ENCODE data around the gene EIF2B4.

Gene EIF2B4

GRCh38 chr2:27380626-27381545 lies 10.7 kb upstream of the EIF2B4 start, which contains the start of gene ZNF513:
TSS of gene ZNF513 (minus strand) at chr2:27380734. CDS start at chr2:27380526, 208 bp downstream.
- H3K4me3 ChIP-seq (ENCODE audit: low read depth, low read length), result peak within 1 kb of the TSS; percentile 56
- TF ChIP-seq CTCF (IDR thresholded peaks at IDR 0.05; ENCODE audit: insufficient read depth, low read depth, low read length, missing control alignments), result no peak
- peak; percentile 94 for DNase-seq (ENCODE audit: low read depth)

- no peak for TF ChIP-seq CTCF (IDR thresholded peaks at IDR 0.05; ENCODE audit: insufficient read depth, low read depth, low read length, missing control alignments)
- peak overlapping the region; percentile 56 for H3K4me3 ChIP-seq (ENCODE audit: low read depth, low read length)
- DNase-seq (ENCODE audit: low read depth), result peak; percentile 35
Observed at GRCh38 chr2:27379836-27380625, 9.9 kb upstream of the EIF2B4 start.

GRCh38 chr2:27379383-27379835 lies 9.3 kb upstream of the EIF2B4 start:
- TF ChIP-seq CTCF (IDR thresholded peaks at IDR 0.05; ENCODE audit: insufficient read depth, low read depth, low read length, missing control alignments), result no peak
- DNase-seq (ENCODE audit: low read depth), result no peak

GRCh38 chr2:27378809-27379290 lies 8.7 kb upstream of the EIF2B4 start:
- TF ChIP-seq CTCF (IDR thresholded peaks at IDR 0.05; ENCODE audit: insufficient read depth, low read depth, low read length, missing control alignments), result no peak
- peak overlapping the region; percentile 56; the same call in 1 of the 2 replicates for H3K4me3 ChIP-seq (ENCODE audit: low read depth, low read length)
- DNase-seq (ENCODE audit: low read depth), result no peak

More at GRCh38 chr2:27379383-27379835, 9.3 kb upstream of the EIF2B4 start:
- H3K4me3 ChIP-seq (ENCODE audit: low read depth, low read length), result peak overlapping the region; percentile 56

- DNase-seq (ENCODE audit: low read depth), result no peak
- H3K4me3 ChIP-seq (ENCODE audit: low read depth, low read length), result no peak overlapping the region
- TF ChIP-seq CTCF (IDR thresholded peaks at IDR 0.05; ENCODE audit: insufficient read depth, low read depth, low read length, missing control alignments), result no peak
Observed at GRCh38 chr2:27378096-27378808, 8.1 kb upstream of the EIF2B4 start.

- DNase-seq (ENCODE audit: low read depth), result no peak
- H3K4me3 ChIP-seq (ENCODE audit: low read depth, low read length), result no peak overlapping the region
- no peak for TF ChIP-seq CTCF (IDR thresholded peaks at IDR 0.05; ENCODE audit: insufficient read depth, low read depth, low read length, missing control alignments)
Observed at GRCh38 chr2:27377618-27378095, 7.5 kb upstream of the EIF2B4 start.
